ACC112 (cell line): ENCODE data around the gene MED16.
"Not testable (repeated sequence)": the region's sequence is repeated elsewhere in the genome, so short reads cannot be mapped to it uniquely, and the experiment has no call there.

ENCODE experiments used
- H2AFZ ChIP-seq: fragments of 200-600 bp; sonication (generic); one replicate; pipeline ENCODE4 v1.6.0; 2017; ENCODE audit warnings: antibody characterized with exemption, low read length; ENCODE audit not compliant: unreplicated experiment
- H3K27ac ChIP-seq: fragments of 200-600 bp; sonication (generic); 2 replicates; pipeline ENCODE4 v1.5.1; 2014; ENCODE audit warnings: low read depth, mild to moderate bottlenecking, antibody characterized with exemption, low read length, moderate library complexity
- H3K27me3 ChIP-seq: fragments of 200-600 bp; sonication (generic); 2 replicates; pipeline ENCODE4 v1.6.1; 2014; ENCODE audit warnings: mild to moderate bottlenecking, antibody characterized with exemption, low read length, moderate library complexity, mixed read lengths; ENCODE audit not compliant: insufficient read depth
- H3K36me3 ChIP-seq: fragments of 200-600 bp; sonication (generic); 2 replicates; pipeline ENCODE4 v1.6.1; 2016; ENCODE audit warnings: mild to moderate bottlenecking, antibody characterized with exemption, low read length, moderate library complexity, mixed read lengths; ENCODE audit not compliant: insufficient read depth
- H3K4me1 ChIP-seq: fragments of 200-600 bp; sonication (generic); one replicate; pipeline ENCODE4 v1.6.1; 2016; ENCODE audit warnings: low read length, mixed read lengths; ENCODE audit not compliant: insufficient read depth, unreplicated experiment, control insufficient read depth
- H3K4me3 ChIP-seq: fragments of 200-600 bp; sonication (generic); 2 replicates; pipeline ENCODE4 v1.5.1; 2014; ENCODE audit warnings: mild to moderate bottlenecking, low read depth, low read length
- H3K79me2 ChIP-seq: fragments of 200-600 bp; sonication (generic); one replicate; pipeline ENCODE4 v1.6.0; 2016; ENCODE audit warnings: low read length; ENCODE audit not compliant: control insufficient read depth, unreplicated experiment, insufficient read depth

MED16 gene

GRCh38 chr19:855566-856120 is 37.3 kb downstream of the MED16 start:
- H3K79me2 ChIP-seq: no peaks in the 10 kb centered on the region
- H3K4me1 ChIP-seq: peaks cover 4% of the 10 kb centered on the region
- H3K27ac ChIP-seq: no peak overlapping the region
- no peaks in the 10 kb centered on the region for H3K36me3 ChIP-seq
- no peaks in the 10 kb centered on the region for H3K27me3 ChIP-seq
- no peak overlapping the region for H2AFZ ChIP-seq
- no peak overlapping the region for H3K4me3 ChIP-seq

- Histone ChIP-seq H3K4me3 (no peak overlapping the region), H3K27me3 (no peaks in the 10 kb centered on the region), H3K79me2 (no peaks in the 10 kb centered on the region), H3K4me1 (peaks cover 4% of the 10 kb centered on the region), H2AFZ (no peak overlapping the region), H3K36me3 (no peaks in the 10 kb centered on the region), H3K27ac (no peak overlapping the region)
Measured at GRCh38 chr19:855142-855541, 37.8 kb downstream of the MED16 start.

- H3K4me1 ChIP-seq: peaks cover 4% of the 10 kb centered on the region
- no peaks in the 10 kb centered on the region for H3K27me3 ChIP-seq
- no peaks in the 10 kb centered on the region for H3K36me3 ChIP-seq
- H3K79me2 ChIP-seq: no peaks in the 10 kb centered on the region
- H3K4me3 ChIP-seq: no peak overlapping the region
- no peak overlapping the region for H2AFZ ChIP-seq
- H3K27ac ChIP-seq: no peak overlapping the region
Measured at GRCh38 chr19:854549-854948, 38.4 kb downstream of the MED16 start.

- H3K27me3 ChIP-seq, H3K4me1 ChIP-seq, H3K4me3 ChIP-seq, H3K27ac ChIP-seq, H2AFZ ChIP-seq, H3K79me2 ChIP-seq, H3K36me3 ChIP-seq: not testable (repeated sequence)
Measured at GRCh38 chr19:853614-854220, 39.3 kb downstream of the MED16 start.

- H3K36me3 ChIP-seq: no peaks in the 10 kb centered on the region
- H3K4me1 ChIP-seq: peaks cover 4% of the 10 kb centered on the region
- no peaks in the 10 kb centered on the region for H3K79me2 ChIP-seq
- H3K27me3 ChIP-seq: peaks cover 4% of the 10 kb centered on the region; the same call in 1 of the 2 replicates
- H2AFZ ChIP-seq: no peak overlapping the region
- no peak overlapping the region for H3K4me3 ChIP-seq
- H3K27ac ChIP-seq: no peak overlapping the region
Measured at GRCh38 chr19:853014-853585, 39.9 kb downstream of the MED16 start.

- H3K27ac ChIP-seq: peak within 1 kb of the TSS; percentile 81; the same call in 1 of the 2 replicates
- no peak within 1 kb of the TSS for H2AFZ ChIP-seq
- H3K36me3 ChIP-seq: no peaks in the 10 kb centered on the region
- H3K79me2 ChIP-seq: no peaks in the 10 kb centered on the region
- peaks cover 10% of the 10 kb centered on the region; the same call in 1 of the 2 replicates for H3K27me3 ChIP-seq
- no peak within 1 kb of the TSS for H3K4me3 ChIP-seq
- peaks cover 4% of the 10 kb centered on the region for H3K4me1 ChIP-seq
Measured at GRCh38 chr19:852136-853013, 40.6 kb downstream of the MED16 start, which contains the start of gene ELANE. ELANE (plus strand) TSS chr19:852303; CDS start chr19:852329, 26 bp downstream.

GRCh38 chr19:850979-851335 is 42.0 kb downstream of the MED16 start:
- Histone ChIP-seq H3K27me3 (peaks cover 10% of the 10 kb centered on the region; the same call in 1 of the 2 replicates), H2AFZ (no peak overlapping the region), H3K79me2 (no peaks in the 10 kb centered on the region), H3K4me3 (peak overlapping the region; percentile 44; the same call in 1 of the 2 replicates), H3K27ac (peak overlapping the region; percentile 81), H3K4me1 (peaks cover 4% of the 10 kb centered on the region), H3K36me3 (no peaks in the 10 kb centered on the region)

- H2AFZ ChIP-seq: no peak overlapping the region
Measured at GRCh38 chr19:850221-850978, 42.6 kb downstream of the MED16 start.

GRCh38 chr19:849195-849594 is 43.8 kb downstream of the MED16 start:
- not testable (repeated sequence) for H3K4me3 ChIP-seq, H3K36me3 ChIP-seq, H3K79me2 ChIP-seq, H3K27ac ChIP-seq, H2AFZ ChIP-seq, H3K4me1 ChIP-seq
- peaks cover 10% of the 10 kb centered on the region for H3K27me3 ChIP-seq

More at GRCh38 chr19:850221-850978, 42.6 kb downstream of the MED16 start:
- Histone ChIP-seq H3K4me3 (peak overlapping the region; percentile 44; the same call in 1 of the 2 replicates), H3K4me1 (peaks cover 4% of the 10 kb centered on the region), H3K27me3 (peaks cover 10% of the 10 kb centered on the region; the same call in 1 of the 2 replicates), H3K27ac (peak overlapping the region; percentile 81), H3K36me3 (no peaks in the 10 kb centered on the region), H3K79me2 (no peaks in the 10 kb centered on the region)

- Histone ChIP-seq H3K36me3 (no peaks in the 10 kb centered on the region), H3K27me3 (peaks cover 16% of the 10 kb centered on the region), H2AFZ (no peak overlapping the region), H3K4me3 (no peak overlapping the region), H3K4me1 (peaks cover 4% of the 10 kb centered on the region), H3K79me2 (no peaks in the 10 kb centered on the region), H3K27ac (no peak overlapping the region)
Measured at GRCh38 chr19:848386-848921, 44.5 kb downstream of the MED16 start.
